Sigmoid colon (tissue), 7 donors: ENCODE data around the gene PTPRT. TPM values are rescaled to one million over a fixed set of nuclear protein-coding genes. Genes with fewer than 3 reads are reported as not detected.

ENCODE experiments used
- DNase-seq: peaks from one replicate; pipeline ENCODE4 v3.0.0-alpha.2; 2019
- H3K27ac ChIP-seq, 4 donors: fragments of 200-600 bp; sonication (generic); one replicate each; pipeline ENCODE4 v1.5.1; 2016 to 2019; ENCODE audit warnings: mild to moderate bottlenecking in 1 of 4
- H3K27me3 ChIP-seq, 3 donors: fragments of 200-600 bp; sonication (generic); one replicate each; pipeline ENCODE4 v1.5.1; 2019; ENCODE audit warnings: mild to moderate bottlenecking in 1 of 3
- H3K36me3 ChIP-seq, 4 donors: fragments of 200-600 bp; sonication (generic); one replicate each; pipeline ENCODE4 v1.5.1; 2016 to 2019
- H3K4me1 ChIP-seq, 4 donors: fragments of 200-600 bp; sonication (generic); one replicate each; pipeline ENCODE4 v1.5.1; 2017 to 2019
- H3K4me3 ChIP-seq, 4 donors: fragments of 200-600 bp; sonication (generic); one replicate each; pipeline ENCODE4 v1.5.1; 2017 to 2019; ENCODE audit warnings: mild to moderate bottlenecking in 2 of 4, moderate library complexity in 1 of 4
- H3K9me3 ChIP-seq, 4 donors: fragments of 200-600 bp in 3 of 4; sonication (generic) in 3 of 4; one replicate each; pipeline versions ENCODE4 v1.5.1 to v1.6.1; 2013 to 2019
- EP300 ChIP-seq, 4 donors: sonication (generic); formaldehyde crosslinking; IDR thresholded peaks; one replicate each; pipeline ENCODE4 v1.6.1; 2017; ENCODE audit warnings: antibody characterized with exemption in 4 of 4
- POLR2A ChIP-seq, 2 donors: fragments of 450-650 bp; IDR thresholded peaks; one replicate each; pipeline ENCODE4 v1.6.1; 2016; ENCODE audit warnings: antibody characterized with exemption in 2 of 2, mild to moderate bottlenecking in 2 of 2, moderate library complexity in 2 of 2
- POLR2AphosphoS5 ChIP-seq, 4 donors: sonication (generic); formaldehyde crosslinking; IDR thresholded peaks; one replicate each; pipeline ENCODE4 v1.6.1; 2017; ENCODE audit warnings: antibody characterized with exemption in 4 of 4
- WGBS, 2 donors: extraction: QIAGEN DNeasy Blood & Tissue Kit; methylation state at CpG; one replicate each; pipeline ENCODE4 v1.1.7; 2013; 5-methylcytosine and 5-hydroxymethylcytosine counted together
- intact Hi-C: fragments of 100-400 bp; cut with DNase I; formaldehyde crosslinking; loops from one replicate; pipeline ENCODE4 v1.15.1; 2023
- polyA plus RNA-seq, 3 donors: library from polyadenylated mRNA; stranded (reverse); fragments of 200-250 nt; gene quantifications; one replicate each; pipeline ENCODE4 v1.2.3, GENCODE V29; 2013
- total RNA-seq, 4 donors: library from RNA; depleted of rRNA; stranded (reverse); fragments of >200 nt; gene quantifications; one replicate each; pipeline ENCODE4 v1.1.0, GENCODE V29; 2016
- TF ChIP-seq, protein P1 (sequence below), 4 experiments: fragments of 450-650 bp in 3 of 4; fragments of 200-600 bp in 1 of 4; IDR thresholded peaks; one replicate each; pipeline ENCODE4 v1.5.1; 2016 to 2019; ENCODE audit warnings: antibody characterized with exemption in 4 of 4, mild to moderate bottlenecking in 3 of 4, moderate library complexity in 2 of 4
- donor health status: healthy with polysubstance abuse.
- donor health status: Bipolar disorder and iron deficiency.
- donor health status: healthy.

Gene PTPRT
- total and polyA plus RNA-seq, 7 donors: under 0.01 to 0.41 (median 0.12) TPM; not detected in 3

DNA sequence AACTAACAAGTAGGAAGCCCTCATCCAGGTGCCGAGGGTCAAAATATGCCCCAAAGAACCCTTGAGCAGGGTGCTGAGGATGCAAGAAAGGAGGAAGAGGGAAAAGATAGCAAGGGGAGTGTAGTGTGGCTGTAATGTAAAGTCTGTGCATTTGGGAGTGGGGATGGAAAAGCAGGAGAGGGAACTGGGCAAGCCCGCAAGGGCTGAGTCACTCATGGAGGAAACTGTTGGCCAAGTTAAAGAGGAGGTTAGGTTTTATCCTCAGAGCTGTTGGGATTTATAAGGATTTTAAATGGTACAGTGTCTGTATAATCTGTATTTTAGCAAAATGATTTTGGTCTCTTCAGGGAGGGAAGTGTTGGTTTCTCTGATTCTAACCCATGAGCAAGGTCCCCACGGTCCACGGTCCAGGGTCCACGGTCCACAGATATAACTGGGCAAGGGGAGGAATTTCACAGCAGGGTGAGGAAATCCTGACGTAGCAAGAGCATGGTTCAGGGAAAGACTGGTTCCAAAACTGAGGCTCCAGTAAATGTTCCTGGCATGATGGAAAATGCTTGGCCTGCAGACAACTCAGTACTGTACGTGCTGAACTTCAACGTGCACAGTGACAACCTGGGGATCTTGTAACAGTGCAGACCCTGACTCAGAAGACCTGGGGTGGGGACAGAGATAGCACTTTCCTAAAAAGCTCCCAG is 759.8 kb downstream of the PTPRT start:
- TF ChIP-seq, protein P1, sequence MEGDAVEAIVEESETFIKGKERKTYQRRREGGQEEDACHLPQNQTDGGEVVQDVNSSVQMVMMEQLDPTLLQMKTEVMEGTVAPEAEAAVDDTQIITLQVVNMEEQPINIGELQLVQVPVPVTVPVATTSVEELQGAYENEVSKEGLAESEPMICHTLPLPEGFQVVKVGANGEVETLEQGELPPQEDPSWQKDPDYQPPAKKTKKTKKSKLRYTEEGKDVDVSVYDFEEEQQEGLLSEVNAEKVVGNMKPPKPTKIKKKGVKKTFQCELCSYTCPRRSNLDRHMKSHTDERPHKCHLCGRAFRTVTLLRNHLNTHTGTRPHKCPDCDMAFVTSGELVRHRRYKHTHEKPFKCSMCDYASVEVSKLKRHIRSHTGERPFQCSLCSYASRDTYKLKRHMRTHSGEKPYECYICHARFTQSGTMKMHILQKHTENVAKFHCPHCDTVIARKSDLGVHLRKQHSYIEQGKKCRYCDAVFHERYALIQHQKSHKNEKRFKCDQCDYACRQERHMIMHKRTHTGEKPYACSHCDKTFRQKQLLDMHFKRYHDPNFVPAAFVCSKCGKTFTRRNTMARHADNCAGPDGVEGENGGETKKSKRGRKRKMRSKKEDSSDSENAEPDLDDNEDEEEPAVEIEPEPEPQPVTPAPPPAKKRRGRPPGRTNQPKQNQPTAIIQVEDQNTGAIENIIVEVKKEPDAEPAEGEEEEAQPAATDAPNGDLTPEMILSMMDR (IDR thresholded peaks at IDR 0.05): no peak
- TF ChIP-seq EP300 (IDR thresholded peaks at IDR 0.05): no peak
- TF ChIP-seq POLR2AphosphoS5 (IDR thresholded peaks at IDR 0.05): no peak
- no peak for TF ChIP-seq POLR2A (IDR thresholded peaks at IDR 0.05)
- intact Hi-C loops: no loop called here
- Histone ChIP-seq H3K4me3 (no peak overlapping the region), H3K9me3 (no peaks in the 10 kb centered on the region), H3K27me3 (no peaks in the 10 kb centered on the region), H3K4me1 (no peaks in the 10 kb centered on the region), H3K27ac (no peak overlapping the region), H3K36me3 (no peaks in the 10 kb centered on the region)
- DNase-seq: no peak
- WGBS, 2 donors: 76 to 83% methylated on average over 8 of the region's 8 CpGs

DNA sequence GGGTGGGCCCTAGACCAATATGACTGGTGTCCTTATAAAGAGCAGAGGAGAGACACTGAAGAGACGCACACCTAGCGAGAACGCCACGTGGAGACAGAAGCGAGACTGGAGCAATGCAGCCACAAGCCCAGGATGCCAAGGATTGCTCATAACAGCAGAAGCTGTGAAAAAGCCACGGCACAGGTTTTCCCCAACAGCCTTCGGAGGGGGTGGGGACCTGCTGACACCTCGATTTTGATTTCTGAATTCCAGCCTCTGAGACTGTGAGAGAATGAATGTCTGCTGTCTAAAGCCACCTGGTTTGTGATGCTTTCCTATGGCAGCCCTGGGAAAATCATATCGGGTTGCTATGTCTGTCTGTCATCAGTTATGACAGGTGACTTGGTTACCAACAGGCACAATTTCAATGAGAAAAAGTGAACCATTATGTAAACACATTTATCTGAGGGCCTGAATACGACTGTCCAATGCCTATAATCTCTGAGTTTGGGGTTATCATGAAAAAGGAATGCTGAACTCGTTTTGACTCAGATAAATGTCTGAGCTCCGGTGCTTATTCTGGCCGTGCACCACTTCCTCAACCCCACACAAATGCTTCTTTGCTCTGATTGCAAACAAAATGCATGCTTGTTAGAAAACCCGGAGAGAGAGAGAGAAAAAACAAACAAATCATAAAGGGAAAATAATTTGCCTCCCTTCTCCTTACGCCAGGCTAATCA is 769.7 kb downstream of the PTPRT start:
- no peaks in the 10 kb centered on the region for H3K4me1 ChIP-seq
- intact Hi-C loops: no loop called here
- H3K27me3 ChIP-seq: no peaks in the 10 kb centered on the region
- H3K27ac ChIP-seq: no peak overlapping the region
- no peaks in the 10 kb centered on the region for H3K36me3 ChIP-seq
- no peak for TF ChIP-seq EP300 (IDR thresholded peaks at IDR 0.05)
- TF ChIP-seq, protein P1 (IDR thresholded peaks at IDR 0.05): no peak
- TF ChIP-seq POLR2A (IDR thresholded peaks at IDR 0.05): no peak
- TF ChIP-seq POLR2AphosphoS5 (IDR thresholded peaks at IDR 0.05): no peak
- H3K9me3 ChIP-seq: no peaks in the 10 kb centered on the region
- 52 to 66% methylated on average over 15 of the region's 15 CpGs for WGBS, 2 donors
- no peak overlapping the region for H3K4me3 ChIP-seq
- DNase-seq: no peak

DNA sequence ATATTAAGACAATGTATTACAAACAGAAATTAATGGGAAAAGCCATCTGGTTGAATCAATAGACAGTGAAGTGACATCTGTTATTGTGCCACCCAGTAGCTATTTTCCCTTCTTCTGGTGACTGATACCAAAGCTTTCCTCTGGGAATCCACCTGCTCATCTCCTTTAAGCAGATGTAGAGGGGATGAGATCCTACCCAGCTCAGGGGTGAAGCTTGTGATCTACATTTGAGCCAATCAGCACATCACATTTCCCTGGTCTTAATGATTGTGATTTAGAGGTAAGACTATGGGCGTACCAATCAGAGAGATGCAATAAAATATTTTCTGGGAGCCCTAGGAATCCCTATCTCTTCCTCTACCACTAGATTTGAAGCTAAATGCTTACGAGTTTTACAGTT is 782.9 kb downstream of the PTPRT start:
- intact Hi-C loops: no loop called here
- no peak overlapping the region for H3K27ac ChIP-seq
- no peaks in the 10 kb centered on the region for H3K9me3 ChIP-seq
- no peak for DNase-seq
- no peaks in the 10 kb centered on the region for H3K27me3 ChIP-seq
- no peak overlapping the region for H3K4me3 ChIP-seq
- H3K4me1 ChIP-seq: no peaks in the 10 kb centered on the region
- WGBS, 2 donors: 77 to 78% methylated on average over 2 of the region's 2 CpGs
- no peak for TF ChIP-seq POLR2AphosphoS5 (IDR thresholded peaks at IDR 0.05)
- TF ChIP-seq POLR2A (IDR thresholded peaks at IDR 0.05): no peak
- TF ChIP-seq, protein P1 (IDR thresholded peaks at IDR 0.05): no peak
- no peak for TF ChIP-seq EP300 (IDR thresholded peaks at IDR 0.05)
- H3K36me3 ChIP-seq: no peaks in the 10 kb centered on the region

DNA sequence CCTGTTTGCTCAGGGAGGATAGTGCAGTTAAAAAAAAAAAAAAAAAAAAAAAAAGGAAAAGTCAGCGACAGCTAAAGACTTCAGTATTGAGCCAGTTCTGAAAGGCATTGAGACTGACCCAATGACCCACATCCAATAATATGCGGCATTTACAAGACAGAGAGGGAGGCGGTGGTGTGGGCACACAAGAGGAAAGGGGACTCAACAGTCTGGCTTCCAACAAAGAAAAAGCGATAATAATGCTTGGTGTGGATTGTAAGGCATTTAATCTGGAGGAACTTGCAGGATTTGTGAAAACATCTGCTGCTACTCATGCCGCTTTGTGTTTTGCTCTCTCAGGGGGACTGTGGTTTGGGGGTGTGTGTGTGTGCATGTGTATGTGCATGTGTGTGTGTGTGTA is 787.3 kb downstream of the PTPRT start:
- WGBS, 2 donors: 57 to 67% methylated on average over 5 of the region's 5 CpGs
- no peaks in the 10 kb centered on the region for H3K36me3 ChIP-seq

More for the DNA sequence above, 787.3 kb downstream of the PTPRT start:
- no peaks in the 10 kb centered on the region for H3K9me3 ChIP-seq
- H3K4me1 ChIP-seq: no peaks in the 10 kb centered on the region
- TF ChIP-seq, protein P1 (IDR thresholded peaks at IDR 0.05): no peak
- TF ChIP-seq POLR2AphosphoS5 (IDR thresholded peaks at IDR 0.05) (no peak), POLR2A (IDR thresholded peaks at IDR 0.05) (no peak), EP300 (IDR thresholded peaks at IDR 0.05) (no peak)
- no peak for DNase-seq
- no peaks in the 10 kb centered on the region for H3K27me3 ChIP-seq
- H3K27ac ChIP-seq: no peak overlapping the region
- intact Hi-C loops: no loop called here
- H3K4me3 ChIP-seq: no peak overlapping the region
